Breast epithelium (tissue), 4 donors: ENCODE results near the gene SNCAIP. TPM values are rescaled to one million over a fixed set of nuclear protein-coding genes. Genes with fewer than 3 reads are reported as not detected.
A peak's percentile ranks its signal among the peaks of the same experiment; 100 is the strongest.

Experiments used
- DNase-seq, 2 donors: peaks; one replicate each; pipeline ENCODE4 v3.0.0-alpha.2; 2019; ENCODE audit warnings: low spot score in 2 of 2
- H3K27ac ChIP-seq, 2 donors: fragments of 200-600 bp; sonication (generic) in 1 of 2; one replicate each; pipeline ENCODE4 v1.5.1; 2016 to 2019; ENCODE audit warnings: mild to moderate bottlenecking in 1 of 2
- H3K27me3 ChIP-seq, 2 donors: fragments of 200-600 bp; sonication (generic) in 1 of 2; one replicate each; pipeline versions ENCODE4 v1.5.1 to v1.6.0; 2017 to 2019; ENCODE audit warnings: control low read depth in 1 of 2, mild to moderate bottlenecking in 1 of 2
- H3K36me3 ChIP-seq: fragments of 200-600 bp; one replicate; pipeline ENCODE4 v1.5.1; 2019
- H3K4me1 ChIP-seq, 2 donors: fragments of 200-600 bp; sonication (generic); one replicate each; pipeline ENCODE4 v1.5.1; 2016 to 2019; ENCODE audit warnings: control low read depth in 1 of 2
- H3K4me3 ChIP-seq, 3 donors: fragments of 200-600 bp; sonication (generic); 1 replicate in 2 of 3; 2 replicates in 1 of 3; pipeline ENCODE4 v1.5.1; 2016 to 2019; ENCODE audit warnings: mild to moderate bottlenecking in 3 of 3, moderate library complexity in 2 of 3
- H3K9me3 ChIP-seq, 2 donors: fragments of 200-600 bp; sonication (generic) in 1 of 2; one replicate each; pipeline ENCODE4 v1.5.1; 2016 to 2019; ENCODE audit warnings: control low read depth in 1 of 2
- POLR2A ChIP-seq: fragments of 450-650 bp; IDR thresholded peaks from one replicate; pipeline ENCODE4 v1.6.1; 2016; ENCODE audit warnings: antibody characterized with exemption, mild to moderate bottlenecking, moderate library complexity
- POLR2AphosphoS5 ChIP-seq, 3 donors: sonication (generic); formaldehyde crosslinking; IDR thresholded peaks; one replicate each; pipeline ENCODE4 v1.6.1; 2017; ENCODE audit warnings: antibody characterized with exemption in 3 of 3
- intact Hi-C: fragments of 100-400 bp; cut with DNase I; formaldehyde crosslinking; loops from one replicate; pipeline ENCODE4 v1.15.1; 2023; ENCODE audit warnings: low total_unique reads
- total RNA-seq, 3 donors: library from RNA; depleted of rRNA; stranded (reverse); fragments of >200 nt; gene quantifications; one replicate each; pipeline ENCODE4 v1.1.0, GENCODE V29; 2016
- TF ChIP-seq, protein P1 (sequence below), 3 donors: fragments of 450-650 bp; IDR thresholded peaks; one replicate each; pipeline ENCODE4 v1.5.1; 2016 to 2017; ENCODE audit warnings: antibody characterized with exemption in 3 of 3, mild to moderate bottlenecking in 3 of 3, moderate library complexity in 3 of 3

SNCAIP gene
- total RNA-seq, 3 donors from 2014 or later: 9.8 to 15.4 (median 10.9) TPM

DNA sequence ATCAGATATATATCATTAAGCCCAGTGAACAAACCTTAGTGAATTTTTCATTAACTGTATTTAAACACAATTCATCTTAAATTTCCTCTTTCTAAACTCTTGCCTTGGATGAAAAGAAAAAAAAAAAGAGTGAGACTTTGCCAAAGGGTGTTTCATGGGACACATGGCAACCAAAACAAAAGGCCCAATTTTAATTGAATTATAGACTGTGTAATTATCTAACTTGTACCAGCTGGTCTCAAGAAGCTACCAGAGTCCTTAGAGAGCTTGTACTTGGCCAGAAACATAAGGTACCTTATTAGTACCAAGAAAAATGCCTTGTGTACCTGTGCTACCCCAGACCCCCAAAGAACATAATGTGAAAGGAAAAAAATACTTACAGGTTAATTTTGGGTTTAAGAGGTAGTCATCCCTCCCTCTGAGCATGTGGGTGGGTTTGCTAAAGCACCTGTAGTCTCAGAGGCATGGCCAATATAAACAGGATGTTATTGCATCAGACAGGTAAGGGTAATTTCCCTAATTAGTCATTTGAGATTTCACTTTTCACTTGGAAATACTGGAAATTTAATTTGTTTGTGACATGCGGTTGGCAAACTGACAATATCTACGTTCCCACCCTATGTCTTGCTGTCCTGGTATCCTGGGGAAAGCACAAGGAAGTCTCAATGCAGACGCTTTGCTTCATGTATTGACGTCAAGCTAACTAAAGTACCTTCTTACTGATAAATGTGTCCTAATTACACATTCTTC is 90.1 kb downstream of the SNCAIP start:
- DNase-seq: no peak
- H3K4me1 ChIP-seq: no peaks in the 10 kb centered on the region
- intact Hi-C loops: no loop called here
- no peak overlapping the region for H3K4me3 ChIP-seq
- H3K36me3 ChIP-seq: no peaks in the 10 kb centered on the region
- H3K9me3 ChIP-seq: no peaks in the 10 kb centered on the region
- TF ChIP-seq POLR2A: no peak
- no peak for TF ChIP-seq POLR2AphosphoS5 (IDR thresholded peaks at IDR 0.05)
- TF ChIP-seq, protein P1, sequence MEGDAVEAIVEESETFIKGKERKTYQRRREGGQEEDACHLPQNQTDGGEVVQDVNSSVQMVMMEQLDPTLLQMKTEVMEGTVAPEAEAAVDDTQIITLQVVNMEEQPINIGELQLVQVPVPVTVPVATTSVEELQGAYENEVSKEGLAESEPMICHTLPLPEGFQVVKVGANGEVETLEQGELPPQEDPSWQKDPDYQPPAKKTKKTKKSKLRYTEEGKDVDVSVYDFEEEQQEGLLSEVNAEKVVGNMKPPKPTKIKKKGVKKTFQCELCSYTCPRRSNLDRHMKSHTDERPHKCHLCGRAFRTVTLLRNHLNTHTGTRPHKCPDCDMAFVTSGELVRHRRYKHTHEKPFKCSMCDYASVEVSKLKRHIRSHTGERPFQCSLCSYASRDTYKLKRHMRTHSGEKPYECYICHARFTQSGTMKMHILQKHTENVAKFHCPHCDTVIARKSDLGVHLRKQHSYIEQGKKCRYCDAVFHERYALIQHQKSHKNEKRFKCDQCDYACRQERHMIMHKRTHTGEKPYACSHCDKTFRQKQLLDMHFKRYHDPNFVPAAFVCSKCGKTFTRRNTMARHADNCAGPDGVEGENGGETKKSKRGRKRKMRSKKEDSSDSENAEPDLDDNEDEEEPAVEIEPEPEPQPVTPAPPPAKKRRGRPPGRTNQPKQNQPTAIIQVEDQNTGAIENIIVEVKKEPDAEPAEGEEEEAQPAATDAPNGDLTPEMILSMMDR (IDR thresholded peaks at IDR 0.05): no peak
- peak overlapping the region in 1 of 2 donors; percentile 40 for H3K27ac ChIP-seq
- no peaks in the 10 kb centered on the region for H3K27me3 ChIP-seq

DNA sequence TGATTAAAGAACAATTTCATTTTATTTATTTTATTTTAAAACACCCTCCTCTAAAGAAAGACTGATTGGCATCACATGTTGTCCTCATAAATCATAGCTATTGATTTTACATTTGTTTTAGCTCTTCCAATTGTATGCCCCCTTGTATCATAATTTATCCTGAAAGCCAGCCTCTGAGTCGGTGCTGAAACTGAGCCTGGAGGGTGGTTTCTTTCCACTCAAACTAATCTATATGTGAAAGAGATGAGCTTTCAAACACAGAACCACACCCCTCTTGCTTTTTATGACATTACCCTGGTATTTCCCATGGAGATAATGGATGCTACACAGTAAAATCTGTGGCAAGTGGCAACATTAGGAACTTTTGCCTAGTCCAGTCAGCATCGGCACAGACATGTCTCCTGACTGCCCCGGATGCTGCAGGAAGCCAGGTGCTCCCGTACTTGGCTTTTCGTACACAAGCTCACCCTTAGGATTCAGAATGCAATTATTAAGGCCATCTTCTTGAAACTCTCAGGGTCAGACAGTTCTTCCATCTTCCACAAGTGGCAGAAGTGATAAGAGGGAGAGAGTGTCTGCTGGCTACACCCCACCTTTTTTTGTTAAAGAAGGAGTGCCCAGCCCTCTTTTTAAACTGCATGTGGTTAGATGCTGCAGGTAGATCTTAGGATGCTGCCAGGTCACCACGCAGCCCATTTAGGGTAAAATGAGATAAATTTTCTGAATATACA is 91.1 kb downstream of the SNCAIP start:
- no peaks in the 10 kb centered on the region for H3K27me3 ChIP-seq
- H3K27ac ChIP-seq: no peak overlapping the region
- H3K4me3 ChIP-seq: no peak overlapping the region
- no peak for DNase-seq
- H3K36me3 ChIP-seq: no peaks in the 10 kb centered on the region
- no peaks in the 10 kb centered on the region for H3K9me3 ChIP-seq
- TF ChIP-seq, protein P1 (IDR thresholded peaks at IDR 0.05): no peak
- TF ChIP-seq POLR2AphosphoS5 (IDR thresholded peaks at IDR 0.05) (no peak), POLR2A (no peak)
- no peaks in the 10 kb centered on the region for H3K4me1 ChIP-seq
- intact Hi-C loops: no loop called here

DNA sequence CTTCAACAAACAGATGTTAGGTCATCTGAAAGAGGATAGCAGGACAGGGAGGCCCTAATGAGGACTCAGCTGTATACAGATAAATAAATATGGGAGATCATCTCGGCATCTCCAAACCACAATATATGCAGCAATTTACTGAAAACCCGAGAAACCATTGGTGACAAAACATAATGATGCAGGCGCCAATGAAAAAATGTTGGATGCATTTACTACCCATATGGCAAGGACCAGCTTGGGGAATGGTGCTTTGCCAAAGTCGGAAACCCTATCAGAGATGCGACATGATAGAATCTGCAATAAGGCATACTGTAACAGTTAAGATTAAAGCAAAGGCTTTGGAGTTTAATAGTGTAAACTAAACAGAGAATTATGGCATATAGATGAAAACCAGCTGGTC is 92.0 kb downstream of the SNCAIP start:
- Histone ChIP-seq H3K9me3 (no peaks in the 10 kb centered on the region), H3K4me3 (no peak overlapping the region), H3K27ac (no peak overlapping the region), H3K27me3 (no peaks in the 10 kb centered on the region), H3K36me3 (no peaks in the 10 kb centered on the region), H3K4me1 (no peaks in the 10 kb centered on the region)
- DNase-seq: no peak
- intact Hi-C loops: no loop called here
- TF ChIP-seq, protein P1 (IDR thresholded peaks at IDR 0.05): no peak
- TF ChIP-seq POLR2A (no peak), POLR2AphosphoS5 (IDR thresholded peaks at IDR 0.05) (no peak)

DNA sequence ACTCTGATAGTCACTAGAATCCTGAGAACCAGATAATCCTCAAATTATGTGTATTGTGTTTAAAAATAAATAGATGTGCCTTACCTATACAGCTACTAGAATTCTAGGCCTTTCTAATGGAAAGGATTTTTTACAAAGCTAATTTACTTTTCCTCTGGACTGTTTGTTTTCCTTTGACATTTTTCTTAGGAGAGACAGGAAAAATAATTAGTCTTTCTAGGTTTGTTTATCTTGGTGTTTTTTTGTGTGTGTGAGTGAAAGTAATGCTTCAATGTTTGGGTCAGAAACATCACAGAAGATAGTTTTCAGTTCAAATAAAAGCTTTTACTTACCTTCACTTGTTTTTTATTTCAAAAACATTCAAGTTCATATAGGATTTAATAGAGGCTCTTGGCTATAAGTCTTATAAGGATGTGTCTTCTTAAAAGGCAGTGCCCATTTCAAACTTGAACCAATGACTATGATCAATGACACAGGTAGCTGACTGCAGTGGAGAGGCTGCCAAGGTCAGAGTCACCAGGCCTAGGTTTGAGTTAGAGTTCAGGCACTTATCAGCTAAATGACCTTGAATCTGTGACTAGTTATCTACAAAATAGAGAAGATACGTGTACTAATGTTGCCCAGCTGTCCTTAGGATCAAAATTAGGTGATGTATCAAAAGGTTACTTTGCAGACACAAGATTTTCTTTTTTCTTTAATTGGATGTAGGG is 92.8 kb downstream of the SNCAIP start:
- TF ChIP-seq POLR2A (no peak), POLR2AphosphoS5 (IDR thresholded peaks at IDR 0.05) (no peak)
- TF ChIP-seq, protein P1 (IDR thresholded peaks at IDR 0.05): no peak
- DNase-seq: no peak
- no peaks in the 10 kb centered on the region for H3K4me1 ChIP-seq
- no peaks in the 10 kb centered on the region for H3K9me3 ChIP-seq
- intact Hi-C loops: no loop called here
- no peaks in the 10 kb centered on the region for H3K36me3 ChIP-seq
- H3K27me3 ChIP-seq: no peaks in the 10 kb centered on the region
- H3K27ac ChIP-seq: no peak overlapping the region
- no peak overlapping the region for H3K4me3 ChIP-seq
